Urinary bladder (tissue), 4 donors: Measurements from ENCODE around the gene FXYD7. TPM values are rescaled to one million over a fixed set of nuclear protein-coding genes. Genes with fewer than 3 reads are reported as not detected.

Source experiments
- DNase-seq: peaks from one replicate; pipeline ENCODE4 v3.0.0-alpha.2; 2015; ENCODE audit errors: extremely low spot score
- H3K27ac ChIP-seq: one replicate; pipeline ENCODE4 v1.5.1; 2013; ENCODE audit warnings: low read depth, mild to moderate bottlenecking, moderate library complexity
- H3K36me3 ChIP-seq: one replicate; pipeline ENCODE4 v1.6.1; 2013; ENCODE audit warnings: mild to moderate bottlenecking, moderate library complexity; ENCODE audit not compliant: insufficient read depth
- H3K4me1 ChIP-seq: one replicate; pipeline ENCODE4 v1.6.1; 2013; ENCODE audit warnings: mild to moderate bottlenecking, moderate library complexity; ENCODE audit not compliant: insufficient read depth
- H3K4me3 ChIP-seq: one replicate; pipeline ENCODE4 v1.5.1; 2013; ENCODE audit warnings: low read depth, low read length
- WGBS: extraction: QIAGEN DNeasy Blood & Tissue Kit; methylation state at CpG from one replicate; pipeline ENCODE4 v1.1.7; 2013; 5-methylcytosine and 5-hydroxymethylcytosine counted together
- polyA plus RNA-seq: library from polyadenylated mRNA; stranded (reverse); fragments of 200-250 nt; gene quantifications from one replicate; pipeline ENCODE4 v1.2.3, GENCODE V29; 2013
- total RNA-seq: library from RNA; depleted of rRNA; stranded (reverse); fragments of >200 nt; gene quantifications from one replicate; pipeline ENCODE4 v1.2.3, GENCODE V29; 2014
- donor health status: healthy with polysubstance abuse.
- donor health status: healthy.

Gene FXYD7
- total and polyA plus RNA-seq, 2 donors = 0.26 to 0.57 TPM

DNA sequence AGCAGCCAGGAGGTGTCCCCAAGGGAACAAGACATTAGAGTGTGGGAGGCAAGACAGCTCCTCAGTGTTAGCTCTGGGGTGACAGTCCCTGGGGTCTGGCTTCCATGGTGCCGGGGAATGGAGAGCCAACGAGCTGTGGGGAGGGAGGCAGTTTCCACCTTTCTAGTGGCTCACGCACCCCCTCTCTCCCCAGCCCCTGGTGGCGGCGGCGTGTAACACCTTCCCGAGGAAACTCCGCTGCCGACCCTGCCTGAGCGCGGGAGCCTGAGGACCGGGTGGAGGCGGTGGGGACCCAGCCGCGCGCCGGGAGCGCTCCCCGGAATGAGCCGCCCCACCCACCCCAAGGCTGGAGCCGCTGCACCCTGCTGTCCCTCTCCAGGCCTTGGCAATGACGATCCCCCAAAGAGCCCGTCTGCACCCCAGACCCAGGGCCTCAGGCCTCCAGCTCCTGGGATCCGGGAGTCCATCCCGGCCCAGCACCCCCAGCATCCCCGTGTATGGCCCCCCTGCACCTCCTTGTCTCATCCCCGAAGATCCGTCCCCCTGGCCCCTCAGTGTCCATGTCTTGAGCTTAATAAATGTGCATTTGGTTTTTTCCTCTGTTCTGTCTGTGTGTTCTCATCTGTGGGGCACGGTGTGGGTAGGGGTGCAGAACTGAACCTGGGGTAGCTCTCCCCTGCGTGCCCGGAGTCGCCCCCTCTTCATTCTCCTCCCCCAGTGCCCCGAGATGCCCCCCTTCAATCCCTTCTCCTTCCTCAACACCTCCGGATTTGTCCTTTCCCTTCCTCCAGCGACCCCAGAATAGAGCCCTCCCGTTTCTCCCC lies 10.9 kb downstream of the FXYD7 start:
- Histone ChIP-seq H3K36me3 (no peaks in the 10 kb centered on the region), H3K27ac (peak overlapping the region; percentile 49), H3K4me3 (peak overlapping the region; percentile 61), H3K4me1 (no peaks in the 10 kb centered on the region)
- DNase-seq = no peak
- under 1% methylated on average over 36 of the region's 36 CpGs for WGBS

DNA sequence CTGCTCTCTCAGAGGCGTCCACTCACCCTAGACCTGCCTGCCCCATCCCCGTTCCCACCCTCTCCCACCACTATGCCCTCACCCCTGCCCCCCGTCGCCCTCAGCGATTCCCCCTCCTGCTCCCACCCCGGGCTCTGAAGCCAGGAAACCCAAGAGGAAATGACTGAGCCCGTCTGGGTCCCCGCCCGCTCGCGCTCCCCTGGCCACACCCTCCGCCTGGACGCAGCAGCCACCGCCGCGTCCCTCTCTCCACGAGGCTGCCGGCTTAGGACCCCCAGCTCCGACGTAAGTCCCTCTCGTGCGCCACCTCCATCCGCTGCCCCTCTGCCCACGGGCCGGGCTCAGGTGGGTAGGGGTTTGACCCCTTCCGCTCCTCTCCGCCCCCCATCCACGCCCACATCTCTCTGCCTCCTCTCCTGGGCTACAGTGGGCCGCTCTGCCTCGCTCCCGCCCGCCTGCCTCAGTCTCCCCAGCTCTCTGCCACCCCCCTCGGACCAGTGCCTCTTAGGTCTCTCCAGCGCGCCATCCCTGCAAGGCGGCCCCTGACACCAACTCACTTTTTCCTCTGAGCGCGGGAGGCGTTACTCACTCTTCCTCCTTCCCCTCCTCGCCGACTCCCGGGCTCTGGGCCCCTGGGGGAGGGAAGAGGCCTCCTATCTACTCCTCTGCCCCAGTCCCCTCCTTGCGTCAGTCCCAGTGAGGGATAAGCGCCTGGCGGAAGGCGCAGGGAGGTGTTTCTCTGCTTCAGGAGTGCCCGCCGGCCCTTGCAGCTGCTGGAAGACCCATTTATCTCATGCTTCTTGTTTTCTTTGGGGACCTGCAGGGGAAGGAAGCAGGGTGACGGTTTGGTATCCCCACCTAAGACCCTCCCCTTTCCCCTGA lies 11.7 kb downstream of the FXYD7 start, which contains the start of gene FXYD5:
Gene FXYD5 (plus strand): TSS at position 211 of the 882 bp plus-strand sequence. CDS start 816 bp downstream, outside the sequence.
- no peak for DNase-seq
- Histone ChIP-seq H3K4me3 (peak within 1 kb of the TSS; percentile 61), H3K4me1 (no peaks in the 10 kb centered on the region), H3K27ac (peak within 1 kb of the TSS; percentile 74), H3K36me3 (no peaks in the 10 kb centered on the region)
- WGBS = 1% methylated on average over 49 of the region's 49 CpGs

GRCh38 chr19:35155441-35155840 lies 12.4 kb downstream of the FXYD7 start:
- H3K36me3 ChIP-seq = no peaks in the 10 kb centered on the region
- no peak overlapping the region for H3K27ac ChIP-seq
- 24% methylated on average over 17 of the region's 17 CpGs for WGBS
- H3K4me3 ChIP-seq = peak overlapping the region; percentile 61
- no peak for DNase-seq
- no peaks in the 10 kb centered on the region for H3K4me1 ChIP-seq

DNA sequence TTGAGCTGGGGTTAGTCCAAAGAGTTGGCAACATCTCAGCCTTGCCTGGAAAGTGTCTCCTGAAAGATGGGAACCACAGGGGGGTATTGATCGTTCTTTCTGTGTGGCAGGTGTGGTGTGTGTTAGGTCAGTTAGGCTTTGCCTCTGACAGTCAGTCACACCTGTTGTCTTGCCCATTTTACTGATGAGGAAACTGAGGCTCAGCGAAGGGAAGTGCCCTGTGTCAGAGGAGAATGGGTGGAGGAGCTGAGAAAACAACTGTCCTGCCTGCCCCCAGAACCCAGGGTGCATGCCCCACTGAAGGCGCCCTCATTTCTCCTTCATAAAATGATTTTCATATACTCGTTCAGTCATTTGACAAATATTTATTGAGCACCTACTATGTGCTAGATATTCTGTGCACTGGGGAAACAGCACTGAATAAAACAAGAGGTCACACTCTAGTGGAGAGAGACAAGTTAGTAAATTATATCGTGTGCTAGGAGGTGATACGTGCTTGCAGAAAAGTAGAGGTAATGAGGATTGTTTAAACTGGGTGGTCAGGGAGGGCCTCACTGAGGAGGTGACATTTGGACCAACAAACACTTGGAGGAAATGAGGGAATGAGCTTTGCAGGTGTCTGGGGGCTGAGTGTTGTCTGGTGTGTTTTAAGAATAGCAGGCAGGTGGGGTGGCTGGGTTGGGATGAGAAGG lies 13.1 kb downstream of the FXYD7 start:
- Histone ChIP-seq H3K4me1 (no peaks in the 10 kb centered on the region), H3K27ac (no peak overlapping the region), H3K4me3 (peak overlapping the region; percentile 61), H3K36me3 (no peaks in the 10 kb centered on the region)
- DNase-seq = no peak
- 91% methylated on average over 6 of the region's 6 CpGs for WGBS

GRCh38 chr19:35156673-35157014 lies 13.6 kb downstream of the FXYD7 start:
- Histone ChIP-seq H3K4me3 (no peak overlapping the region), H3K4me1 (no peaks in the 10 kb centered on the region), H3K27ac (no peak overlapping the region), H3K36me3 (no peaks in the 10 kb centered on the region)
- no peak for DNase-seq
- WGBS = 85% methylated on average over 7 of the region's 7 CpGs

- 98% methylated on average over 4 of the region's 4 CpGs for WGBS
- Histone ChIP-seq H3K27ac (no peak overlapping the region), H3K4me3 (no peak overlapping the region), H3K36me3 (no peaks in the 10 kb centered on the region), H3K4me1 (no peaks in the 10 kb centered on the region)
- no peak for DNase-seq
Measured at GRCh38 chr19:35157431-35157830, 14.4 kb downstream of the FXYD7 start.

- H3K36me3 ChIP-seq = peaks cover 2% of the 10 kb centered on the region
- H3K4me1 ChIP-seq = no peaks in the 10 kb centered on the region
- DNase-seq = no peak
- no peak overlapping the region for H3K4me3 ChIP-seq
- WGBS = 84% methylated on average over 8 of the region's 8 CpGs
- no peak overlapping the region for H3K27ac ChIP-seq
Measured at GRCh38 chr19:35159606-35160005, 16.6 kb downstream of the FXYD7 start.

GRCh38 chr19:35160629-35161433 lies 17.8 kb downstream of the FXYD7 start:
- no peak overlapping the region for H3K4me3 ChIP-seq
- DNase-seq = no peak
- peaks cover 2% of the 10 kb centered on the region for H3K36me3 ChIP-seq
- WGBS = 87% methylated on average over 9 of the region's 9 CpGs
- no peaks in the 10 kb centered on the region for H3K4me1 ChIP-seq
- no peak overlapping the region for H3K27ac ChIP-seq

DNA sequence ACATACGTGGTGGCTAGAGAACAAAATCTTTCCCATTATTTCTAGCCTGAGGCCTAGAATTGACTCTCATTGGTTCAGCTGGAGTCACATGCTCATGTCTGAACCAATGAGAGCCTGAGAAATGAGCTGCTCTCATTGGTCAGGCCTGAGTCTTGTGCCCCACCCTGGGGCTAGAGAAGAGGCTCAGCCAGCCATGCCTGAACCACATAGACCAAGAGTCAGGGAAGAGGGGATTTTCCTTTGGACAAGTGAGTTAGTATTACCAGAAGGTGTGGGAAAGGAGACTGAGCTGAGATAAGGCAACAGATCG lies 18.3 kb downstream of the FXYD7 start:
- no peak for DNase-seq
- peaks cover 2% of the 10 kb centered on the region for H3K36me3 ChIP-seq
- no peaks in the 10 kb centered on the region for H3K4me1 ChIP-seq
- no peak overlapping the region for H3K27ac ChIP-seq
- 95% methylated on average over 2 of the region's 2 CpGs for WGBS
- no peak overlapping the region for H3K4me3 ChIP-seq

DNA sequence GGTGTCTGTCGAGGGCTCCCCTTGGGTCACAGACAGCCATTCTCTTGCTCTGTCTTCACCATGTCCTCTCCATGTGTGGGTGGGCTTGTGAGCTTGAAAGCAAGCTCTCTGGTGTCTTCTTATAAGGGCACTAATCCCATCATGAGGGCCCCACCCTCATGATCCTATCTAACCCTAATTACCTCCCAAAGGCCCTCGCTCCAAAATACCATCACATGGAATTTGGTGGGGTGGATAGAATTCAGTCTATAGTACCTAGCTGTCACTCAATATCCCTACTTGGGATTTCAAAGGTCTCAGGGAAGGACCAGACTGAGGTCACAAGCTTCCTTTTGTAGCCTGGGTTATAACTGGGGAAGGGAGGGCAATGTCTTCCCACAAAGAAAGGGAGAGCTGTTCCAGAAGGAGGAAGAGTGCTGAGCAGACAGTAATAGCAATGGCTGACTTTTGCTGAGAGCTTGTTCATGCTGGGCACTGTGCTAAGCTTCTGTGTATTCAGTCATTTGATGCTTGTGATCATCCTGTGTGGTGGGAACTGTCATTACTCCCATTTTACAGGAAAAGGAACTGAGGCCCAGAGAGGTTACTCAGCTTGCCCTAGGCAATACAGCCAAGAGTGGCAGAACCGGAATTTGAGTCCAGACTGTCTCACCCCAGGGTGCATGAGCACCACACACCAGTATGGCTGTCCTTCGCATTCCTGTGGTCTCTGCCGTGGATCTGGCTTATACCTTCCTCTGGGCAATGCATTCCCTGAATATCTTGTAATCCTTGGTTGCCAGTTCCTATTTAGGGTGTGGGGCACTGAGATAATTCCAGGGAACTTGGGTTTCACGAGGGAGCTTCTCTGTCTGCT lies 19.6 kb downstream of the FXYD7 start:
- Histone ChIP-seq H3K27ac (no peak overlapping the region), H3K36me3 (peaks cover 2% of the 10 kb centered on the region), H3K4me1 (no peaks in the 10 kb centered on the region), H3K4me3 (no peak overlapping the region)
- no peak for DNase-seq
- 89% methylated on average over 6 of the region's 6 CpGs for WGBS

DNA sequence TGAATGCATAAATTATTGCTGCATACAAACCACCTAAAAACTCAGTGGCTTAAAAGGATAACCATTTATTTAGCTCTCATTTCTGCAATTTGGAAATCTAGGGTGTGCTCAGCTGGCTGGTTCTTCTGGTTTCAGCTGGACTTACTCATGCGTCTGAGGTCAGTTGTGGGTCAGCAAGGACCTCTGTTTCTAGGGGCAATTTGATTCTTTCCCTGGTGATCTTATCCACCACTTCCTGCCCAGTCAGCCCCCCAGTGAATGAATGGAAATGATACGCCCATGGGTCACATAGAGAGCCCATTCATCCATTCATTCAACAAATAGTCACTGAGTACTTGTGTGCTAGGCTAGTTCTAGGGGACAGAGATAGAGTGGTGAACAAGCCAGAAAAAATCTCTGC lies 21.4 kb downstream of the FXYD7 start:
- no peak overlapping the region for H3K27ac ChIP-seq
- no peak for DNase-seq
- WGBS = 92% methylated on average over 2 of the region's 2 CpGs
- peaks cover 2% of the 10 kb centered on the region for H3K36me3 ChIP-seq
- no peak overlapping the region for H3K4me3 ChIP-seq
- no peaks in the 10 kb centered on the region for H3K4me1 ChIP-seq

- DNase-seq = no peak
- peaks cover 2% of the 10 kb centered on the region for H3K36me3 ChIP-seq
- no peak overlapping the region for H3K27ac ChIP-seq
- H3K4me3 ChIP-seq = no peak overlapping the region
- 75% methylated on average over 5 of the region's 5 CpGs for WGBS
- no peaks in the 10 kb centered on the region for H3K4me1 ChIP-seq
Measured at GRCh38 chr19:35165200-35166058, 22.4 kb downstream of the FXYD7 start.
